Activated CD4-positive, alpha-beta T cell treated with anti-CD3 and anti-CD28 coated beads, Interleukin-2, amount 50 U/mL, for 24 hours (primary cell): ENCODE results near the gene CDH4.
"Not testable (repeated sequence)": the region's sequence is repeated elsewhere in the genome, so short reads cannot be mapped to it uniquely, and the experiment has no call there.

Source experiments
- DNase-seq, 2 donors: peaks; one replicate each; pipeline ENCODE4 v3.0.0-alpha.2; 2020; ENCODE audit warnings: low read depth in 1 of 2, low spot score in 1 of 2

Gene CDH4

GRCh38 chr20:61454053-61454452 is 202.0 kb downstream of the CDH4 start:
- DNase-seq, result no peak

GRCh38 chr20:61455508-61456215 is 203.6 kb downstream of the CDH4 start:
- no peak for DNase-seq

- no peak for DNase-seq
These were observed 205.7 kb downstream of the CDH4 start for GRCh38 chr20:61457725-61458124.

DNA sequence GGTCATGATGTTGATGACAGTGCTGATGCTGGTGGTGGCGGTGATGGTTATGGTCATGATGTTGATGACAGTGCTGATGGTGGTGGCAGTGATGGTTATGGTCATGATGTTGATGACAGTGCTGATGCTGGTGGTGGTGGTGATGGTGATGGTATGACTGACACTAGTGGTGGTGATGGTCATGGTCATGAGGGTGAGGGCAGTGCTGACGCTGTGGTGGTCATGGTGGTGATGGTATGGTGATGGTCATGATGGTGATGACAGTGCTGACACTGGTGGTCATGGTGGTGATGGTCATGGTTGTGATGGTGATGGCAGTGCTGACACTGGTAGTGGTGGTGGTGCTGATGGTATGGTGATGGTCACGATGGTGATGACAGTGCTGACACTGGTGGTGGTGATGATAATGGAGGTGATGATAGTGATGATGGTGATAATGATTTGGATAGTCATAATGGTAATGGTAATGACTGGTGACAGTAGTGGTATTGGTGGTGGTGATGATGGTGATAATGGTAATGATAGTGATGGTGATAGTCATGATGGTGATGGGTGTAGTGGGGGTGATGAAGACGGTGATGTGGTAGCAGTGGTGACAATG is 206.2 kb downstream of the CDH4 start:
- no peak for DNase-seq

GRCh38 chr20:61459266-61459665 is 207.2 kb downstream of the CDH4 start:
- no peak for DNase-seq

- DNase-seq, result no peak
These were observed 207.6 kb downstream of the CDH4 start for GRCh38 chr20:61459705-61460104.

GRCh38 chr20:61460261-61461052 is 208.4 kb downstream of the CDH4 start:
- no peak for DNase-seq

- no peak for DNase-seq
These were observed 209.4 kb downstream of the CDH4 start for GRCh38 chr20:61461461-61461860.

DNA sequence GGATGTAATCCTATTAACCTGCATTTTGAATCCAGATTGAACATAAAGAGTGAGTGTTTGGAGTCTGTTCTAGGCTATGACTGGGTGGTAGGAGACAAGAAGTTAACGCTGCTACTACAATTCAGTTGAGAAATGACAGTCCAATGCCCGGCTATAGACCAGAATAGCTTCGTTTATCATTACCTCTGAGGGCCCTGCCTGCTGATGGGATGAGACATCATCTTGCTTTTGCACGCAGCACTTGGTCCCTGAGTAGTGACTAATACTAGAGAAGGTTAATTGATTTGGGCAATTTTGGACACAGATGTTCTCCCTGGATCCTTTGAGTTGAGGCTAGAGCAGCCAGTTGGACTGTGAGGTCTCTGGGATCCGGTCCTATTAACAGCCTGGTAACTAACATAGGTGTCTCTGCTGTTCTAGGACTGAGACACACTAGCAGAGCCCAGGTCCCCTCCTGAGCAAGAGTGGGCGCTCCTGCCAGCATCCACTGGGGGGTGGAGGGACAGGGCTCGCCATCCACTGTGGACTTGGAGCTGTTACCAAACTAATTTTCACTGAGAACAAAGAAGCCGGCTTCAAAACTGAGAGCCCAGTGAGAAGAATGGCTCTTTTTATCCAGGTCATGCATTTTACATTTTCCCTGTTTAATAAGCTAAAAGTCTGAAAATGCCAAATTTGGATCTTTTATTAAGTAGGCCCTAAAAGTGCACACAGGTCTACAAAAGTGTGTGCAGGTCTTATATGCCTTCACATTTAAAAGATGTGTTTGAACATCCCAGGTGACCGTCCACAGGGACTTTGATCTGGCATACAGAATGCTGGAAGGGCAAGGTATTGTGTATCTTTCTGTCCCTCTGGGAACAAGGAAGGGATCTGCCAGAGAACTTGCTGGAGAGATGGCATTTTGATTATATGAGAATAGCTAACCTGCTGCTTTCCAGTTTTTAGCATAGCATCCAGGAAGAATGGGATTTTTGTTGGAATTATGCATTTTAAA is 212.5 kb downstream of the CDH4 start:
- no peak for DNase-seq

DNA sequence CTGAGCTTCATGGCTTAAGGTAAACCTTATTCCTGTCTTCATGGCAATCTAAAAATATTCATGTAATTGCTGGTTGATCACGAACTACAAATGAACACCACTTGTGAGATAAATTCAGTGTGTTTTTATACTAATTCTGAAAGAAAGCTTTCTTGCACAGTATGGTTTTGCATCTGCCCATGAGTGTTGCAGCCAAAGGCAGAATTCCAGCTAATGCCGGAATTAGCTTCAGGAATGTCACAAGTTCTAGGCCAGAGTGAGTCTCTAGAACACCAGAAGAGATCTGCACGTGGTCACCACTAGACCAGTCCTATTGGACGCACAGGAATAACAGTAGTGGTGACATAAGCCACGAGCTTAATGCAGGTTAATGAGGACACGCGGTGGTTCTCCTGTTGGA is 223.7 kb downstream of the CDH4 start:
- no peak for DNase-seq

- DNase-seq, result no peak
These were observed 224.9 kb downstream of the CDH4 start for GRCh38 chr20:61476956-61477355.

DNA sequence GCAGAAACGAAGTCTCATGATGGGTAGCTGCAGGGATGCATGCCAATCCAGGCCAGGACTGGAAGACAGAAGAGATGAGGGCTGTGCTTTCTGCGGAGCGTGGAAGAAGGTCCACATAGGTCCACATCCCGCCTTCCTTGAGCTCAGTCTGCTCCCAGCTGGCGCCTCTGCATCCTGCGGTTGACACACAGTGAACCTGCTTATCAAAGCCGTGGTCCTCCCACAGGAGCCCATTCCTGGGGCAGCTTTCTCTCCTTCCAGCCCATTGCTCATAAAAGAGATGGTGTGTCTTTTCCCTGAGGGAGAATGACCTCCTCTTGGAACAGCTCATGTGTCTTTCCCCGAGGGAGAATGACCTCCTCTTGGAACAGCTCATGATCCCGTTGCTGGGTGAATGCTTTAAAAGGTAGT is 225.4 kb downstream of the CDH4 start:
- DNase-seq, result no peak

- DNase-seq, result no peak
These were observed 226.0 kb downstream of the CDH4 start for GRCh38 chr20:61478094-61478493.

GRCh38 chr20:61478611-61479305 is 226.7 kb downstream of the CDH4 start:
- no peak for DNase-seq

GRCh38 chr20:61479433-61479832 is 227.4 kb downstream of the CDH4 start:
- DNase-seq, result not testable (repeated sequence)

DNA sequence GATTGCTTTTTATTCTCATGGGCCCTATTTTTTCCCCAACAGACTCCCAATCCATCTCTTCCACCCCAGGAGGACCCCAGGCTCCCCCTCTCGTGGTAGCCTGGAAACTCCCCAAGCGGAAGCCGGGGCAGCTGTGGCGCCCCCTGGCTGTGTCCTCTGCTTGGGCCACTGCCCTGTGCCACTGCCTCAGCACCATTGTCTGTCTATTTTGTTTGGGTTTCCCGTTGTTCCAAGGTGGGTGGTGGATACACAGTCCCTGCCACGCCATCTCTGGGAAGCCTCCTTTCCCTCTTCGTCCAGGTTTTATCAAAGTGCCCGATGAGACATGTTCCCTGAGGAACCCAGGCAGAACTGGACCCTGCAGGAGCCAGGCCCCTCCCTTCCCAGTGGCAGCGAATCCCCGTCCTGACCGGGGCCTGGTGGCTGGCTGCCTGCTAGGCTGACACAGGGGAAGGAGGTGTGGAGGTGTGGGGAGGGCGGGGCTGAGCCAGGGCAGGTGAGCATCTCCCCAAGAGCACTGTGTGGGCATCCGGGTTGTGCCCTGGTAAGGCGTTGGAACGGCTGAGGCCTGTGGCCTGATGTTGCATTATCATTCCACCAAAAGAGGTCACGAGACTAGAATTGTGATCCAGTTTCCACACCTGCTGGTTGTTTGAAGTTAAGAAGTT is 228.2 kb downstream of the CDH4 start:
- no peak for DNase-seq

- DNase-seq, result no peak
These were observed 230.2 kb downstream of the CDH4 start for GRCh38 chr20:61482056-61482887.

GRCh38 chr20:61482901-61483300 is 230.8 kb downstream of the CDH4 start:
- no peak for DNase-seq
